ENCODE measurements around the gene SEPHS1.
"Not testable (repeated sequence)": the region's sequence is repeated elsewhere in the genome, so short reads cannot be mapped to it uniquely, and the experiment has no call there.

SEPHS1 gene

DNA sequence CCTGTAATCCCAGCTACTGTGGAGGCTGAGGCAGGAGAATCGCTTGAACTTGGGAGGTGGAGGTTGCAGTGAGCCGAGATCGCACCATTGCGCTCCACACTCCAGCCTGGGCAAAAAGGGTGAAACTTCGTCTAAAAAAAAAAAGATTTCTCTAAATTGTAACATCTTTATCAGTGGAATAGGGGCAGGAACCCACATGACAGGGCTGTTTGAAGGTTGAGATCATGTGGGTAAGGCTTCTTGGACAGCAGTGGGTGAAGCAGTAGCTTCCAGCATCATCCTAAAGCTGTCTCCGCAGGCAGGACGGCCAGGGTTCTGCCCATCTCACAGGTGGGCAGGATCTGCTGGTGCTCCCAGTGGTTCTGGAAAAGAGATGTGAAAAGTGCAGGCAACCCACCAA is 37.9 kb upstream of the SEPHS1 start:
- Histone ChIP-seq H2AK5ac (ENCODE audit: low read length, severe bottlenecking) (no peak overlapping the region), H3K27ac (ENCODE audit: low read length, poor library complexity, severe bottlenecking) (no peak overlapping the region), H3K4me1 (ENCODE audit: control insufficient read depth, insufficient read depth, low read depth, low read length) (peaks cover 5% of the 10 kb centered on the region), H3K27me3 (ENCODE audit: control insufficient read depth in 1 of 2, insufficient read depth in 1 of 2, low read length in 2 of 2) (peaks cover 56 to 63% of the 10 kb centered on the region in 2 experiments), H3K23ac (ENCODE audit: low read length in 2 of 2) (no peak overlapping the region), H2BK12ac (ENCODE audit: low read length in 2 of 2) (no peak overlapping the region), H3K9me3 (ENCODE audit: control insufficient read depth, low read length) (no peaks in the 10 kb centered on the region), H3K4me3 (ENCODE audit: insufficient read depth in 1 of 2, low read depth in 1 of 2, low read length in 2 of 2) (no peak overlapping the region), H2BK120ac (ENCODE audit: low read depth, low read length) (no peak overlapping the region), H3K4ac (ENCODE audit: low read depth in 1 of 2, low read length in 2 of 2) (no peak overlapping the region), H3K14ac (ENCODE audit: low read length in 2 of 2) (no peak overlapping the region), H4K91ac (ENCODE audit: low read length) (no peak overlapping the region), H2BK5ac (ENCODE audit: low read depth, low read length, poor library complexity, severe bottlenecking) (no peak overlapping the region), H3K18ac (ENCODE audit: low read depth in 1 of 2, low read length in 2 of 2) (no peak overlapping the region), H3K36me3 (ENCODE audit: control insufficient read depth in 1 of 2, insufficient read depth in 2 of 2, low read depth in 1 of 2, low read length in 2 of 2) (no peaks in the 10 kb centered on the region), H2AFZ (ENCODE audit: low read depth, low read length) (no peak overlapping the region), H4K8ac (ENCODE audit: low read length) (no peak overlapping the region), H3K79me1 (replicated peaks; ENCODE audit: low read length, poor library complexity, severe bottlenecking) (no peaks in the 10 kb centered on the region), H3K4me2 (ENCODE audit: low read length, poor library complexity, severe bottlenecking) (no peak overlapping the region), H2BK15ac (ENCODE audit: low read depth, poor library complexity, severe bottlenecking) (no peak overlapping the region), H3K9ac (ENCODE audit: low read length) (no peak overlapping the region)
- 97% methylated on average over 3 of the region's 7 CpGs for WGBS
- DNase-seq, result no peak

DNA sequence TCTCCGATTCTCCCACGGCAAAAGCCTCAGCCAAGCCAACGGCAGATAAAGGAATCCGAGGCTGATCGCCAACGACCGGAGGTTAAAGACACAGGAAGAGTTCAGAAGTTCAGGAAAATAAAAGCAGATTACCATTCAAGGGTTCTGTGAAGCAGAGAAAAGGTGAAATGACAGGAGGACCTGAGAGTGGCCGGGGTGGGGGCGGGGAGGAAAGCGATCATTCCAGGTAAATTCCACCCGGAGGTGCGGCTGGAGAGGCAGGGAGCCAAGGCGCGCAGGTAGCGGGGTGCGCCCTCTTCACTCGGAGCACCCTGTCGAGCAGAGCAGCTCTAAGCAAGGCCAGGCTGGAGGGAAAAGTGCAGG is 35.3 kb upstream of the SEPHS1 start:
- H2BK5ac ChIP-seq (ENCODE audit: low read depth, low read length, poor library complexity, severe bottlenecking), result no peak overlapping the region
- H3K18ac ChIP-seq (ENCODE audit: low read depth in 1 of 2, low read length in 2 of 2), result no peak overlapping the region
- H2BK120ac ChIP-seq (ENCODE audit: low read depth, low read length), result no peak overlapping the region
- H4K91ac ChIP-seq (ENCODE audit: low read length), result no peak overlapping the region
- no peak for DNase-seq
- peak overlapping the region; percentile 48 for H3K4me2 ChIP-seq (ENCODE audit: low read length, poor library complexity, severe bottlenecking)
- WGBS, result 30% methylated on average over 18 of the region's 18 CpGs
- H3K4me3 ChIP-seq (ENCODE audit: insufficient read depth in 1 of 2, low read depth in 1 of 2, low read length in 2 of 2), result peak overlapping the region in 1 of 2 experiments; percentile 61
- no peaks in the 10 kb centered on the region for H3K9me3 ChIP-seq (ENCODE audit: control insufficient read depth, low read length)
- H3K23ac ChIP-seq (ENCODE audit: low read length in 2 of 2), result no peak overlapping the region
- peaks cover 53 to 56% of the 10 kb centered on the region in 2 experiments for H3K27me3 ChIP-seq (ENCODE audit: control insufficient read depth in 1 of 2, insufficient read depth in 1 of 2, low read length in 2 of 2)
- no peak overlapping the region for H2BK12ac ChIP-seq (ENCODE audit: low read length in 2 of 2)
- peak overlapping the region; percentile 41 for H3K9ac ChIP-seq (ENCODE audit: low read length)
- no peaks in the 10 kb centered on the region for H3K79me1 ChIP-seq (replicated peaks; ENCODE audit: low read length, poor library complexity, severe bottlenecking)
- H2AFZ ChIP-seq (ENCODE audit: low read depth, low read length), result peak overlapping the region; percentile 36
- H3K14ac ChIP-seq (ENCODE audit: low read length in 2 of 2), result no peak overlapping the region
- no peak overlapping the region for H2BK15ac ChIP-seq (ENCODE audit: low read depth, poor library complexity, severe bottlenecking)
- no peak overlapping the region for H4K8ac ChIP-seq (ENCODE audit: low read length)
- H3K4me1 ChIP-seq (ENCODE audit: control insufficient read depth, insufficient read depth, low read depth, low read length), result peaks cover 5% of the 10 kb centered on the region
- no peak overlapping the region for H2AK5ac ChIP-seq (ENCODE audit: low read length, severe bottlenecking)
- H3K4ac ChIP-seq (ENCODE audit: low read depth in 1 of 2, low read length in 2 of 2), result no peak overlapping the region
- H3K27ac ChIP-seq (ENCODE audit: low read length, poor library complexity, severe bottlenecking), result no peak overlapping the region
- H3K36me3 ChIP-seq (ENCODE audit: control insufficient read depth in 1 of 2, insufficient read depth in 2 of 2, low read depth in 1 of 2, low read length in 2 of 2), result no peaks in the 10 kb centered on the region

DNA sequence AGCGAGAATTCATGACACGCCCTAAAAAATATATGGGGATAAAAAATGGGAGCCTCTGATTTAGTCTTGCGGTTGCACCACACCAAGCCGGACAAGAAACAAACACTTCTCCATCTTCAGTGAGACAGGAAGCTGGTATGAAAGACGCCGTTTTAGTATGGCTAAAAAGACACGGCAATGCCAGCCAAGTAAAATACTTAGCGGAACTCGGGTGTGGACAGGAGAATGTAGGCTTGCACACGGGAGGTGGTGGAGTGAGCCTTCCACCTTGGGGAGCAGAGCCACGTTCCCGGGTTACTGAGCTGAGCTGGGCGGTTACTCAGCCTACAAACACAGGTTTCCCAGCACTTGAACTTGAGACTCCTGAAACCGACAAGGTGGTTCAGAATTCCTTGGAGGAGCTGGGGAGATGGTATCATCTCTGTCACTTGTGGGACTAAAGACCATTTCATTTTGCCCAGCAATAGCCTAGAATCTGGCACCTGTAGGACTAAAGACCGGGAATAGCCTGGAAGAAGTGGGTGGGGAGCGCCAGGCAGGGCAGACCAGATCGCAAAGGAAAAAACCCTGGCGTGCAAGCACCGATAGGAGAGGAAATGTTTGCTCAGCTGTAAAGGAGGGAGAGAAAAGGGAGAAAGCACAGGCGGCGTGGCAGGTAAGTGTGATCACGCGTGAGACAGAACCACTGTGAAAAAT is 34.8 kb upstream of the SEPHS1 start:
- no peak overlapping the region for H2BK5ac ChIP-seq (ENCODE audit: low read depth, low read length, poor library complexity, severe bottlenecking)
- no peak overlapping the region for H4K8ac ChIP-seq (ENCODE audit: low read length)
- H2BK15ac ChIP-seq (ENCODE audit: low read depth, poor library complexity, severe bottlenecking), result no peak overlapping the region
- H3K27me3 ChIP-seq (ENCODE audit: control insufficient read depth in 1 of 2, insufficient read depth in 1 of 2, low read length in 2 of 2), result peaks cover 53% of the 10 kb centered on the region in 2 experiments
- peak overlapping the region; percentile 41 for H3K9ac ChIP-seq (ENCODE audit: low read length)
- no peaks in the 10 kb centered on the region for H3K36me3 ChIP-seq (ENCODE audit: control insufficient read depth in 1 of 2, insufficient read depth in 2 of 2, low read depth in 1 of 2, low read length in 2 of 2)
- no peak overlapping the region for H3K18ac ChIP-seq (ENCODE audit: low read depth in 1 of 2, low read length in 2 of 2)
- H3K14ac ChIP-seq (ENCODE audit: low read length in 2 of 2), result no peak overlapping the region
- no peak overlapping the region for H2AK5ac ChIP-seq (ENCODE audit: low read length, severe bottlenecking)
- no peak overlapping the region for H4K91ac ChIP-seq (ENCODE audit: low read length)
- peak overlapping the region; percentile 48 for H3K4me2 ChIP-seq (ENCODE audit: low read length, poor library complexity, severe bottlenecking)
- peak overlapping the region in 1 of 2 experiments; percentile 61 for H3K4me3 ChIP-seq (ENCODE audit: insufficient read depth in 1 of 2, low read depth in 1 of 2, low read length in 2 of 2)
- no peak overlapping the region for H3K23ac ChIP-seq (ENCODE audit: low read length in 2 of 2)
- no peaks in the 10 kb centered on the region for H3K79me1 ChIP-seq (replicated peaks; ENCODE audit: low read length, poor library complexity, severe bottlenecking)
- no peaks in the 10 kb centered on the region for H3K9me3 ChIP-seq (ENCODE audit: control insufficient read depth, low read length)
- H3K27ac ChIP-seq (ENCODE audit: low read length, poor library complexity, severe bottlenecking), result no peak overlapping the region
- 50% methylated on average over 23 of the region's 23 CpGs for WGBS
- H2BK120ac ChIP-seq (ENCODE audit: low read depth, low read length), result no peak overlapping the region
- no peak for DNase-seq
- H3K4me1 ChIP-seq (ENCODE audit: control insufficient read depth, insufficient read depth, low read depth, low read length), result peaks cover 5% of the 10 kb centered on the region
- H2AFZ ChIP-seq (ENCODE audit: low read depth, low read length), result peak overlapping the region; percentile 36
- H3K4ac ChIP-seq (ENCODE audit: low read depth in 1 of 2, low read length in 2 of 2), result no peak overlapping the region
- no peak overlapping the region for H2BK12ac ChIP-seq (ENCODE audit: low read length in 2 of 2)

DNA sequence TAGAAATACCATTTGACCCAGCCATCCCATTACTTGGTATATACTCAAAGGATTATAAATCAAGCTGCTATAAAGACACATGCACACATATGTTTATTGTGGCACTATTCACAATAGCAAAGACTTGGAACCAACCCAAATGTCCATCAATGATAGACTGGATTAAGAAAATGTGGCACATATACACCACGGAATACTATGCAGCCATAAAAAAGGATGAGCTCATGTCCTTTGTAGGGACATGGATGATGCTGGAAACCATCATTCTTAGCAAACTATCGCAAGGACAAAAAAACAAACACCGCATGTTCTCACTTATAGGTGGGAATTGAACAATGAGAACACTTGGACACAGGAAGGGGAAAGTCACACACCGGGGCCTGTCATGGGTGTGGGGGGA is 31.0 kb upstream of the SEPHS1 start:
- H2BK120ac ChIP-seq (ENCODE audit: low read depth, low read length); H3K9me3 ChIP-seq (ENCODE audit: control insufficient read depth, low read length); H3K14ac ChIP-seq (ENCODE audit: low read length in 2 of 2); H2BK5ac ChIP-seq (ENCODE audit: low read depth, low read length, poor library complexity, severe bottlenecking); H2AFZ ChIP-seq (ENCODE audit: low read depth, low read length); H3K9ac ChIP-seq (ENCODE audit: low read length); H3K4me1 ChIP-seq (ENCODE audit: control insufficient read depth, insufficient read depth, low read depth, low read length); H3K79me1 ChIP-seq (replicated peaks; ENCODE audit: low read length, poor library complexity, severe bottlenecking); H4K91ac ChIP-seq (ENCODE audit: low read length); H3K23ac ChIP-seq (ENCODE audit: low read length in 2 of 2); H4K8ac ChIP-seq (ENCODE audit: low read length); H3K4me2 ChIP-seq (ENCODE audit: low read length, poor library complexity, severe bottlenecking); H2AK5ac ChIP-seq (ENCODE audit: low read length, severe bottlenecking); H2BK15ac ChIP-seq (ENCODE audit: low read depth, poor library complexity, severe bottlenecking); DNase-seq; H3K4me3 ChIP-seq (ENCODE audit: insufficient read depth in 1 of 2, low read depth in 1 of 2, low read length in 2 of 2); H3K4ac ChIP-seq (ENCODE audit: low read depth in 1 of 2, low read length in 2 of 2); H2BK12ac ChIP-seq (ENCODE audit: low read length in 2 of 2); H3K36me3 ChIP-seq (ENCODE audit: control insufficient read depth in 1 of 2, insufficient read depth in 2 of 2, low read depth in 1 of 2, low read length in 2 of 2); H3K18ac ChIP-seq (ENCODE audit: low read depth in 1 of 2, low read length in 2 of 2); H3K27ac ChIP-seq (ENCODE audit: low read length, poor library complexity, severe bottlenecking): not testable (repeated sequence)
- WGBS, result 100% methylated on average over 1 of the region's 4 CpGs
- H3K27me3 ChIP-seq (ENCODE audit: control insufficient read depth in 1 of 2, insufficient read depth in 1 of 2, low read length in 2 of 2), result peaks cover 46 to 64% of the 10 kb centered on the region in 2 experiments

Measured in mesenchymal stem cell (in vitro differentiated cells and primary cell).